ENCODE measurements around the gene MTHFD2.
A peak's percentile ranks its signal among the peaks of the same experiment; 100 is the strongest.
"Not testable (repeated sequence)": the region's sequence is repeated elsewhere in the genome, so short reads cannot be mapped to it uniquely, and the experiment has no call there.

Gene MTHFD2

DNA sequence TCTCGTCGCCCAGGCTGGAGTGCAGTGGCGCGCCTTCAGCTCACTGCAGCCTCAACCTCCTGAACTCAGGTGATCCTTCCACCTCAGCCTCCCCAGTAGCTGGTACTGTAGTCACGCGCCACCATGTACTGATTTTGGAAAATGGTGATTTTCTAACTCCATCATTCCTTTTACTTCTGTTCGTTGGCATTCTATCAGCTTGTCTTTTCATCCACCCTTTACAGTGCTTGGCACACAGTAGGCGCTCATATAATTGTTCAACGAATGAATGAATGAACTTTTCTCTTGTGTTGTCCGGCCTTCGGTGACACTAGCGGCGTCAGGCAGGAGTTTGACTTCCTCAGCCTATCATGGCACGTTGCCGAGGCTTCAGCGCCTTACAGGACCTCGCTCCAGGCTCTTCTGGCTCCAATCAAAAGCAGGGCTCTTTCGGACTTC lies 373 bp upstream of the MTHFD2 start:
- no peak for DNase-seq

DNA sequence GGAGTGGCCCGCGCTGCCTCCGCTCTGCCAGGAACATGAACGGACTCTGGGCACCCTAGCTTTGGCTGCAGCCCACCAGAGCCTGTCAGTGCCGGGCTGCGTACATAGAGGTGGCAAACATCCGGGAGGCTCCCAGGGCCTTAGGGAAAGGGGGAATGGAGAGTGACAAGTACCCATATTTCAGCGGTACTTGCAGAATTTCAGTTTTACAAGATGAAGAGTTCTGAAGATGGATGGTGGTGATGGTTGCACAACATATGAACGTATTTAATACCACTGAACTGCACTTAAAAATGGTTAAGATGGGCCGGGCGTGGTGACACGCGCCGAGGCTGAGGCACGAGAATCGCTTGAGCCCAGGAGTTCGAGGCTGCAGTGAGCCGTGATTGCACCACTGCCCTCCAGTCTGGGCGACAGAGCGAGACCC lies 873 bp downstream of the MTHFD2 start:
- no peak for DNase-seq

DNA sequence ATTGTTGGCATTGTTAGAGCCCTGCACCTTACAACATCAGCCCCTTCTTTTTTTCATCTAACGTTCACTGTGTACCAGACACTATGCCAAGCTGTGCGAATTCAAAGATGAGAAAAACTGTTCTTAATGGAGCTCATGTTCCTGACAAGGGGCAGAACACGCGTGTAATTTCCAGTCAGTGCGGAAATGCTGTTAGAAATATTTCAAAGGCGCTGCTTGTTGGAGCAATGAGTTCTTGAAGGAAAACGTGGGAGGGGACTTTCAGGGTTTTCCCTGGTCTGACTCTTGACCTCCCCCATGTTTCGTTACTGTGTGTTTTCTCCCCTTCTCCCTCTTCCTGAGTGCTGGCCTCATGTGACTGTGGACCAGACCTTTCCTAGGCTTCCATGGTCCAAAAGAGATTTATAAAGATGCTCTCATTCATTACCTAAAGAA lies 1.5 kb downstream of the MTHFD2 start:
- DNase-seq, result no peak

DNA sequence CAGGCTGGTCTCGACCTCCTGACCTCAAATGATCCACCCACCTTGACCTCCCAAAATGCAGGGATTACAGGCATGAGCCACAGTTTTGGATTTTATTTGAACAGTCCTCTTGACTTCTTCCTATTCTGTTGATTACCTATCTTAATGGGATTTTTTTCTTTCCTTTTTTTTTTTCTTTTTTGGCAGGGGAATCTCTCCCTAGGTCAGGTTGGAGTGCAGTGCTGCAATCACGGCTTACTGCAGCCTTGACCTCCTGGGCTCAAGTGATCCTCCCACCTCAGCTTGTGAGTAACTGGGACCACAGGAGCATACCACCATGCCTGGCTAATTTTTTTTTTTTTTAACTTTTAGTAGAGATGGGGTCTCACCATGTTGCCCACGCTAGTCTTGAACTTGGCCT lies 2.8 kb downstream of the MTHFD2 start:
- DNase-seq, result no peak

DNA sequence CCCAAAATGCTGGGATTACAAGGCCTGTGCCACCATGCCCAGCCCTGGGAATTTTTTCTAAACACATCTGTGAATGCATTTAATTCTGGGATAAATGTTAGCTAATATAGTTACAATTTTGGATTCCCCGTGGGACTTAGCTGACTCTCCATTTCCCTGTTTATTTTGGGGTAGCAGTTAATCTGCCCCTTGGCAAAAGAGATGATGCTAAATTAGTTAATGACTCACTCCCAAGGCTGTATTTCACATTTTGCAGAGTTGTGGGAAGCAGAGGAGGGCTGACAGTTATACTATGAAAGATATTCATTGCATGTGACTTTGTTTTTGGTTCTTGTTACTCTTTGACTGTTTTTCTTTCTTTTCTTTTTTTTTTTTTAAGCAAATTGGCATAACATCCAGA lies 3.2 kb downstream of the MTHFD2 start:
- DNase-seq, result no peak

DNA sequence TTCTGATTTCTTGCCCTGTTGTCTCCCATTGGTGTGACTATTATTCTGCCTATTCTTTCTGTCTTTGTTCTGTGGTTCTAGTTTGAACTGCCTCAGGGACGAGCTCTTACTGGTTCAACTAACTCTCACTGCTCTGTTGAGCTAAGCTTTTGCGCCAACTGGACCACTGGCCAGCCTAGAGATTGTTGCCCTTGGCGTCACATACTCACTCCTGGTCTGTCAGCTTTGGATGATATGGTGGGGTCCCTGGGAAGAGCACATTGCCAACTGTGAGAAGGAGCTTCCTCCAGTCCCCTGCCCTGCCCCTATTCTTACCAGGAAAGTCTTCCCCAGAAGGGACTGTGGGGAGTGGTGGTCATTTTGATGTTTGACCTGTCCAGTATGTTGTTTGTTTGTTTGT lies 6.0 kb downstream of the MTHFD2 start:
- no peak for DNase-seq

DNA sequence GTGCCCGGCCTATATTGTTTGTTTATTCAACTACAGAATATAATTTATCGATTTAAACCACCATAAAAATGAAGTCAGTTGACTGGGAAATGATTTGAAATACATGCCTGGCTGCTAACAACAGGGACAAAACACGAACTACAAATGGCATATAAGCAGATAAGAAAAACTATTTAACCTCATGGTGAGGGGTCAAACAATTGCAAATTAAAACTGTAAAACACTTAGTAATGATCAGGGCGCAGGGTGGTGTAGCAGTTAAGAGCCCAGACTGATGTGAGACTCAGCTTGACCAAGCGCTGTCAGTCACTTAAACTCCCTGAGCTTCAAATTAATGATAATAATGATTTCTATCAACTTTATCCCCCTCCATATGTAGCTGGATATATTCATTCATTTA lies 6.7 kb downstream of the MTHFD2 start:
- no peak for DNase-seq

DNA sequence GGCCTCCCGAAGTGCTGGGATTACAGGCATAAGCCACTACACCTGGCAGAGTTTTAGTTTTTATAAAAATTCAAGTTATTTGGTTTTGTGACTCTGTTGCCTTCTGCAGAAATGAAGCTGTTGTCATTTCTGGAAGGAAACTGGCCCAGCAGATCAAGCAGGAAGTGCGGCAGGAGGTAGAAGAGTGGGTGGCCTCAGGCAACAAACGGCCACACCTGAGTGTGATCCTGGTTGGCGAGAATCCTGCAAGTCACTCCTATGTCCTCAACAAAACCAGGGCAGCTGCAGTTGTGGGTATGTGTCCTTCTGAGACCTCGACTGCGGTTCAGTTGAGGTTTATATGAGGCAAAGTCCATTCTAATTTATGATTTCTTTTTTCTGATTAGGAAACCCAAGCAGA lies 7.2 kb downstream of the MTHFD2 start:
- no peak for DNase-seq

DNA sequence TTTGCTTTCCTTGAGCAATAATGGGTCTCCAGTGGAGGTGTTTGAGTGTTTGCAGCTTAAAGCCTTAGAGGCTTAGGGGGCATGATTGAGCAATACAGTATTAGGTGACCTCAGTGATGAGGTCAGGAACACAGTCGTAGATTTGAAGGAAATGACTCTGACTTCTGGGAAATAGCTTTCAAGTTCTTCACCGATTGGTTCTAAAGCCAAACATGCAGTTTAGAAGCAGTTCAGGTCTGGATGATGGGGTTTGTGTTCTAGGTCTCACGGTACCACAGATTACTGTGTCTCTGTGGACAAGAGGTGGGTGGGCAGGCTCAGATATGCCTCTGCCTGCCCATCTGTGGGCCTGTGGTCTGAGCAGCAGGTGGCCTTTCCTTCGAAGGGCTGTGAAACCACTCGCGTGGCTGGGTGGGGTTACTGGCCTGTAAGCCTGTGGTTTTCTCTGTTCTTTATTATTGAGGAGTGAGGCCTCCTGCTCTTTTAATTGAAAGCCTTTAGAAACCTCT lies 7.8 kb downstream of the MTHFD2 start:
- DNase-seq, result no peak

DNA sequence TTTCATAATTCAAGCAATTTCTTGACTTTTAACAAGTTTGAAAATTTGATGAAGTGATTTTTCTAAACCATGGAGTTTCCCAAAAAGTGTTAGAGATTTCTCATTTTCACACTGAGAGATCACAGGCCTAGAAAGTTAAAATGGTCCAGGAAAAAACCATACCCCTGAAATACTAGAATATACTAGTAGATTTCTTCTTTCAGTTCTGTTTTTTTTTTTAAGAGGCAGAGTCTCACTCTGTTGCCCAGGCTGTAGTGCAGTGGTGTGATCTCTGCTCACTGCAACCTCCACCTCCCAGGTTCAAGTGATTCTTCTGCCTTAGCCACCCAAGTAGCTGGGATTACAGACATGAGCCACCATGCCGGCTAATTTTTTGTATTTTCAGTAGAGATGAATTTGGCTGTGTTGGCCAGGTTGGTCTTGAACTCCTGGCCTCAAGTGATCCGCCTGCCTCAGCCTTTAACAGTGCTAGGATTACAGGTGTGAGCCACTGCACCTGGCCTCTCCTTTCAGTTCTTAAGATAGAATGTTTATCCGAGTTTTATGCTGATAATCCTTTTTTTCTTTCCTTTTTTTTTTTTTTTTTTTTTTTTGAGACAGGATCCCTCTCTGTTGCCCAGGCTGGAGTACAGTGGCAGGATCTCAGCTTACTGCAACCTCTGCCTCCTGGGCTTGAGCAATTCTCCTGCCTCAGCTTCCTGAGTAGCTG lies 14.4 kb downstream of the MTHFD2 start:
- no peak for DNase-seq

DNA sequence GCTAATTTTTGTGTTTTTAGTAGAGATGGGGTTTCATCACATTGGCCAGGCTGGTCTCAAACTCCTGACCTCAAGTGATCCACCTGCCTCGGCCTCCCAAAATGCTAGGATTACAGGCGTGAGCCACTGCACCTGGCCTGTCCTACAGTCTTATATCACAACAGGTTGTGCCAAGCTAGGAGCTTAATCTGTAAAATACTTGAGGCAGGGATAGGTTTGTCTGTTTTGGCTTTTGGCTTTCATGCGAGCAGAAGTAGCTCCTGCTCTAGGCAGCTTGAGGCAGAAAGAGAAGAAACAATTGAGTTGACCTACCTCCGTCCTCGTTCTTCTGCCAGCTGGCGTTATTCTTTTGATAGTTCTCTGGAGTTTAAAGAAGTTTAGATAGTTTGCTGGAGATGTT lies 17.4 kb downstream of the MTHFD2 start:
- not testable (repeated sequence) for DNase-seq

DNA sequence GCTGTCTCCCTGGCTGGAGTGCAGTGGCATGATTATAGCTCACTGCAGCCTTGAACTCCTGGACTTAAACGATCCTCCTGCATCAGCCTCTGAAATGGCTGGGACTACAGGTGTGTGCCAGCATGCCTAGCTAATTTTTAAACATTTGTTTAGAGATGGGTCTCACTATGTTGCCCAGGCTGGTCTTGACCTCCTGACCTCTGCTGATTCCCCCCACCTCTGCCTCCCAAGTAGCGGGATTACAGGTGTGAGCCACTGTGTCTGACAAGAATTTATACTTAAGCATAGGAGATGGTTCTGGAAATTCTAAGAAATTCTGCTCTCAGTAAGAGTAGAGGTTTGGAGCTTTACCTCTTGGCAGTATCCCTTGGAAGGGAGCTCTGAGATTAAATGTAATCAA lies 18.2 kb downstream of the MTHFD2 start:
- DNase-seq, result no peak

DNA sequence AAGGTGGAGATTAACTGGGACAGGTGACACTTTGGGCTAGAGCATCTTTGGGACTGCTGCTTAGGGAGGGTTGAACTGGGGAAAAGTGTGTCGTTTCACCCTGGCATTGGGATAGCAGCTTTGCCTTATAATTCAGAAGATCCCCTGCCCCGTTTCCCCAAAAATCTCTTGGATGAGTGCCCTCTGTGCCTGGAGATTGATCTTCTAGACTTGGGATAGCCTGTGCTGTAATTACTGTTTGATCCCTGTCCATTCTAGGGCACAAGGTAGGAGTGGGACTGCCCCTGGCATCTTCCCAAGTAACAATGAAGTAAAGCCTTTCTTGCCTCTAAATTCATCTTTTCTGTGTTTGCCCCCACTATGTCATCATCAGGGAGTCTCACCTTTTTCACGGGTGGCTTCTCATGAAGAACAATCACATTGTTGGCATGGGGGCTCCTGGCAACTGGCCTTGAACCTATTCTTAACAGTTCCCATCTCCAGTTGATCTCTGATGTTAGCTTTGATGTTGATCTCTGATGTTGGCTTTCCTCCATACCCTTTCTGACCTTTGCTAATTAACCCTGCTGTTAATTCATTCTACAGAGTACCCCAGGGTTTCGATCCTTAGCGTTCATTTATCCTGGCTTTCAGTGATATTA lies 21.6 kb downstream of the MTHFD2 start:
- DNase-seq, result no peak

DNA sequence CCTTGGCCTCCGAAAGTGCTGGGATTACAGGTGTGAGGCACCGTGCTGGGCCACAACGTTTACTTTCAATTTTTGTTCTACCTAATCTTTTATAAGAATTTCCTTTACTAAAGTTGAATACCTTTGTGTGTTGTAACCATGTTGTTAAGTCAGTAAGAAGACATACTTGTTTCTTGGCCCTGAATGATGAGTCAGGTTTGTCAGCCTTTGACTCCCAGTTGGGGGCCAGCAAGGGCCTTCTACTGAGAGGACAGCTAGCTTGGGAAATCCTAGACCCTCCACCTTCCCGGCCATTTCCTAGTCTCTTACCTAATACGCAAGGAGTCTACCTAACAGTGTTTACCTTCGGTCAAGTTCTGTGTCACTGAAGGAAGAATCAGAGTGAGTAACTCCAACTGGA lies 22.7 kb downstream of the MTHFD2 start:
- DNase-seq, result no peak

DNA sequence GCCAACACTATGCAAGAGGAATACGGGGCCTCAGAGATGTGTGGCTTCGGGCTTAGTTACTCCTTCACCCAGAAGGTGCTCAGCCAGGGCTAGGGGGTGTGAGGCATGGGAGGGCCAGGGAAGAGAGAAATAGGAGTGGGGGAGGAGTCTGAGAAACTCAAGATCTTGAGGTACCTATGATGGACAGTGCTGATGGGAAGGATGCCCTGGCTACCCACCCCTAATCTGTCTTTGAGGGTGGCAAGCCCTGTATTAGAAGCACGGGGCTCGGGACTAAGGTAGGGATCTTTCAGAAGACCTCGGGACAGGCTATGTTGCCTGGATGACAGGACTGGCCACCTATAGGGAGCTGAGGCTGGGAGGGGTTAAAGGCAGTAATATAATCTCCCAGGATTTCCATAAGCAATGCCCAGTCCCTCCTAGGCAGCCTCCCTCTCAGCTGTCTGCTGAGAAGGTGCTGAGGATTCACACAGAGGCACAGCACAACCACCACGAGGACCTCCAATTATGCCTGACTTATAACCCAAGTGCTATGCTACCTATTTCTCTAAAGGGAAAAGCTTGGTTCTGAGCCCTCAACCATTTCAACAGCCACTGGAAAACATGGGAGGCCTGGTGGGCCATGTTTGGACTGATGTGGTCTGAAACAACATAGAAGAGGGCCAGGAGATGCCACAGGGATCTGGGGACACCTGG lies 23.3 kb downstream of the MTHFD2 start:
- no peak for DNase-seq

DNA sequence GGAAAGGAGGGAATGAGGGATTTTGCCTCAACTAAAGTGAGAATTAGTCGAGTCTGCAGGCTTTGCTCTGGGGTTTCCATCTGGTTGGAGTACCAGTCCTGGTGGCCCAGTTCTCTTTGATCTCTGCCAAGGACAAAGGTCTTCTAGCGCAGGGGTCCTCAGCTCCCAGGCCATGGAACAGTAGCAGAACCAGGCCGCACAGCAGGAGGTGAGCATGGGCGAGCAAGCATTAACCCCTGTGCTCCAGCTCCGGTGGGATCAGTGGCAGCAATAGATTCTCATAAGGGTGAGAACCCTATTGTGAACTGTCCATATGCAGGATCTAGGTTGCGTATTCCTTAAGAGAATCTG lies 23.9 kb downstream of the MTHFD2 start:
- no peak for DNase-seq

DNA sequence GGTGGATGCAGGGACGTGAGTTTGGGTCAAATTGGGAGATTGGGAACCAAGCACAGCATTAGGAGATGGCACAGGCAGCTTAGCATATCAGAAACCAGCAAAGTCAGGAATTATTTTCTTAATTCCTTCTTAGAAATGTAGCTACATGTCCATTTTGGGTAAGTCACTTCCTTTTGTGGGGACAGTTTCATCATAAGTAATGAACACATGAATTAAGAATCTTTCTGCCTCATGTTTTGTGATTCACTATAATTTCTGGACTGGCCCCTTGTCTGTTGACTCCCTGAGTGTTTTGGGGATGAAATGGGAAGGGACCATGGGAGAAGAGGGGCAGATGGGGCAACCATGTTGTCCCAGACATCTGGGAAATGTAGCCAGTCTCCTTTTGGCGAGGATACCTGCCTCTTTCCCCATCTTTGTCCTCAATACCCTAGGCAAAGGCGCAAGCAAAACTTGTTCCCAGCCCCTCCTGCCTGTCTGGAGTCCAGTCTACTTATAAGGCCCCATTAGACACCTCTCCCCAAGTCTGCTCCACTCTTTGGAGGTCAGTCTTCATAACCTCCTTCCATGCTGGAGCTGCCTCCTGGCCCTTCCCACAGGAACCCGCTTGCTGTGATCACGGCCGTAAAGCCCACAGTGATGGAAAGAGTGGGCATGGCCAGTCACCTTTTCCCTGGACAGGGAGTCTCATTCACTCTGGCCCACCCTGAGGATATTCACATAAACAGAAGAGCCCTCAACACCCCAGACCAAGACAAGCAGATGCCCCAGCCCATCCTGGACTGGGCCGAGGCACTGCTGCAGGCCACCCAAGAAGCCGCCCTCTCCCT lies 25.7 kb downstream of the MTHFD2 start:
- no peak for DNase-seq

DNA sequence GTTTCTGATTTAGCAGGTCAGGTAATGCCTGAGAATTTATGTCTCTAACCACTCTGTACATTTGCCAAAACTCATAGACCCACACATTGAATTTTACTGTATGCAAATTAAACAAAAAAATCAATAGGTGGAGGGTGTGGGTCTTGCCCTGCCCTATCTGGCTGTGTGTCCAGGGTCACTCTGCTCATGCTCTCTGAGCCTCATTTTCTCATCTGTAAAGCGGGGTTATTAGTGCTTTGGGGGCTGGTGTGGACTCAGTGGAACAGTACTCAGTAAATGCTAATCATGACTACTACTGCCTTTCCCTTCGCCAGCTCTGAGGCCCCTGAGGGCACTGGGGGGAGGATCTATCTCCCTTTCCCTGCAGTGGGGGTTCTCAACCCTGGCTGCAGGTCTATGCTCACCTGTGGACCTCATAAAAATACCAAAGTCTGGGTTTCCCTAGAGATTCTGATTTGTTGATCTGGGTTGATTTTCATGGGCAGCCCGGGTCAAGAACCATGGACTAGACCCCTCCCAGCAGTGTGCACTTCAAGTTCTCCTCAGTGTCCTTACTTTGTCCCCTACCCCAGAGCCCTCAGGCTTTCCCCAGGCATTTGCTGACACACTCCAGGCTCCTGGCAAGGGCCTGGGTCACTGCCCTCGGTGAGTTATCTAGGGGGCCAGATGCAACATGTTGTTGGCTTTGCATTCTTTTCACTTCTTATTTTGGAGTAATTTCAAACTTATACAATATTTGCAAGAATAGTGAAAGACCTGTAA lies 27.5 kb downstream of the MTHFD2 start:
- no peak for DNase-seq

DNA sequence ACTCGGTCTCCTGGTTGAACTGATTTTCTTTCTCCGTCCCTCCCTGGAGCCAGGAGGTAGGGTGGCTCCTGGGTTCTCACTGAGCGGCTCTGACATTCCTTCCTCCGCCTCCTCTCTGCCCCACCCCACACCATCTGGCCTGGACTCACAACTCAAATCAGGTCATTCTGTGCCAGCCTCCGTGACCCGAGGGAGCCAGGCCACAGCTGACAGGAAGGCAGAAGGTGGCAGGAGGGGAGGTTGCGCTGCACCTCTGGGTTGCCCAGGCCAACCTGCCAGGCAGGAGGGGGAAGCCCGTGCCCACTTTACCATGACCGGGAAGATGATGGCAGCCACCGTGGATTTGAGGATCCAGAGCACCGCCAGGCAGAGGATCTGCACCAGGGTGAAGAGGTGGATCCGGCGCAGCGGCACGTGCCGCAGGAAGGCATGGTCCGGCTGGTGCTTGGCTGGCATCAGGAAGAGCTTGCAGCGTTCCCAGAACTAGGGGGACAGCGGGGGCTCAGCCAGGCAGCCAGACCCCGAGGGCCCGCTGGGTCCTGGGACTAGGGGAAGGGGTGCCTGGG lies 28.3 kb downstream of the MTHFD2 start:
- peak; percentile 59 for DNase-seq

DNA sequence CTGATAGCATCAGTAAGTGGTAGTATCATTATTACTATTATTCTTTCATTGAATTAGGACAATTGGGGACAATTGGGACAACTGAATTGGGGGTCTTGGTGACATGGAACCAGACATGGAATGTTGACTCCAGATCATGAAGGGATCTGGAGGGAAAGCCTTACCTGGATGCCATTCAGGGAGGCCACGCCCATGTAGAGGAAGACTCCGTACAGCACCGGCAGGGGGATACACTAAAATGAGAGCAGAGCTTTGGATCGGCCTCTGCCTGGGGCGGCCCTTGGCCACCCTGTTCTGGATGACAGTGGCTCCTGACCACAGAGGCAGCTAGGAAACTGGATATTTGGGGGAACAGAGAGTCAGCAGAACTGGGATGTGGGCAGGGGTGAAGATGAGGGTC lies 29.2 kb downstream of the MTHFD2 start:
- DNase-seq, result no peak

DNA sequence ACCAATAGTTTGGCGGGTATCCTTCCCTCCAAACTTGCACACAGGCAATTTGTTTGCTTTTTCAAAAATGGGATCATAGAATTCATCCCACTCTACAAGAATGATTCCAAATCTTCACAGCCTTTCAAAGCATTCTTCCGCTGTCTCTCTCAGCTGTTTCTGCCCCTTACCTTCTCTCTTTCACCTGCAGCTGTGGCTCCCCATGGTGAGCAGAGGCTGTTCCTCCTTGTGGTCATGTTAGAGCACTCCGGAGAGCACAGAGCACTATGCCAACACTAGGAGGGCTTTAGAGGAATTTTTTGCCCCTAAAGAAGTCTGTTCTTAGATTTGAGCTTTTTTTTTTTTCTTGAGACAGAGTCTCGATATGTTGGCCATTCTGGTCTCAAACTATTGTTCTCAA lies 30.4 kb downstream of the MTHFD2 start:
- DNase-seq, result no peak

DNA sequence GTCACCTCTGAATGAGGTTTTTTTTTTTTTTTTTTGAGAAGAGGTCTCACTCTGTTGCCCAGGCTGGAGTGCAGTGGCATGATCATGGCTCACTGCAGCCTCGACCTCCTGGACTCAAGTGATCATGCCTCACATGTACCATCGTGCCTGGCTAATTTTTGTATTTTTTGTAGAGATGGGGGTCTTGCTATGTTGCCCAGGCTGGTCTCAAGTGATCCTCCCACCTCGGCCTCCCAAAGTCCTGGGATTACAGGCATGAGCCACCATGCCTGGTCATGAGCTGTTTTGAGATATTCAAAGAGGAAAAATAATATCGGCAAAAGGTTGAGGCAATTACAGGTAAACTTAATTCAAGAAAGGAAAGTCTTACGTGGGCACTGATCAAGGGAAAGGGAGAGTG lies 31.4 kb downstream of the MTHFD2 start:
- not testable (repeated sequence) for DNase-seq
